H1 (cell line): ENCODE results near the gene ABCD1. TPM values are rescaled to one million over a fixed set of nuclear protein-coding genes. Genes with fewer than 3 reads are reported as not detected.

Experiments used
- CTCF ChIA-PET: fragments of 300-600 bp; sonication (Branson Sonifier 250); formaldehyde crosslinking; loops from one replicate; lab custom pipeline; 2021; ENCODE audit not compliant: partially characterized antibody; lab: Charles Lee
- POLR2A ChIA-PET: fragments of 300-600 bp; sonication (Branson Sonifier 250); formaldehyde crosslinking; loops from one replicate; lab custom pipeline; 2021; ENCODE audit warnings: inconsistent platforms; ENCODE audit not compliant: partially characterized antibody; lab: Charles Lee
- DNase-seq, 2 experiments: peaks; one replicate each; pipeline versions ENCODE4 v3.0.0 to v3.0.0-alpha.2; 2010 to 2022; ENCODE audit warnings: low spot score in 2 of 2, low read depth in 1 of 2, mixed read lengths in 1 of 2
- FAIRE-seq: peaks from 2 replicates; lab custom pipeline; 2011; peaks lifted over from hg19 to GRCh38; lab: Jason Lieb, UNC
- H2AFZ ChIP-seq: 2 replicates; pipeline ENCODE4 v1.8.1; 2012; ENCODE audit warnings: low read length, inconsistent platforms
- H2AK5ac ChIP-seq: 2 replicates; pipeline ENCODE4 v1.6.1; 2013; ENCODE audit warnings: low read depth, low read length
- H2BK120ac ChIP-seq: replicated peaks from 2 replicates; pipeline ENCODE3; 2013; ENCODE audit warnings: low read depth, low read length, inconsistent platforms
- H2BK12ac ChIP-seq: 2 replicates; pipeline ENCODE4 v1.6.1; 2013; ENCODE audit warnings: low read depth, low read length
- H2BK15ac ChIP-seq: 2 replicates; pipeline ENCODE4 v1.6.1; 2013; ENCODE audit warnings: low read length
- H2BK20ac ChIP-seq: 2 replicates; pipeline ENCODE4 v1.6.1; 2013; ENCODE audit warnings: low read length
- H2BK5ac ChIP-seq: 2 replicates; pipeline ENCODE4 v1.6.1; 2013; ENCODE audit warnings: low read depth, low read length
- H3K14ac ChIP-seq: 2 replicates; pipeline ENCODE4 v1.6.1; 2013; ENCODE audit warnings: inconsistent platforms; ENCODE audit not compliant: insufficient read length
- H3K18ac ChIP-seq: 2 replicates; pipeline ENCODE4 v1.6.1; 2013; ENCODE audit warnings: low read length; ENCODE audit errors: extremely low read depth
- H3K23ac ChIP-seq: 2 replicates; pipeline ENCODE4 v1.6.1; 2013; ENCODE audit warnings: inconsistent platforms; ENCODE audit not compliant: insufficient read length
- H3K23me2 ChIP-seq: 2 replicates; pipeline ENCODE4 v1.6.1; 2013; ENCODE audit warnings: low read depth, low read length
- H3K27ac ChIP-seq: 2 replicates; pipeline ENCODE4 v1.6.1; 2011; ENCODE audit warnings: low read depth, low read length, inconsistent platforms
- H3K27me3 ChIP-seq, 4 experiments: replicated peaks in 1 of 4; 1 replicate in 1 of 4; 2 replicates in 3 of 4; pipeline versions ENCODE4 v1.6.1 to v1.8.1; 2011 to 2013; ENCODE audit warnings: low read length in 3 of 4, mild to moderate bottlenecking in 3 of 4, inconsistent platforms in 2 of 4, mixed read lengths in 2 of 4, moderate library complexity in 1 of 4; ENCODE audit not compliant: control insufficient read depth in 3 of 4, insufficient read depth in 3 of 4; ENCODE audit errors: extremely low read depth in 1 of 4
- H3K36me3 ChIP-seq, 4 experiments: 2 replicates each; pipeline versions ENCODE4 v1.6.1 to v1.8.1; 2011 to 2013; ENCODE audit warnings: mild to moderate bottlenecking in 4 of 4, low read length in 3 of 4, moderate library complexity in 2 of 4, control low read depth in 1 of 4, inconsistent platforms in 1 of 4; ENCODE audit not compliant: insufficient read depth in 4 of 4, control insufficient read depth in 2 of 4
- H3K4ac ChIP-seq: replicated peaks from 2 replicates; pipeline ENCODE3; 2013; ENCODE audit warnings: low read length, low read depth, mixed read lengths, inconsistent platforms; ENCODE audit not compliant: insufficient read length
- H3K4me1 ChIP-seq, 4 experiments: replicated peaks in 1 of 4; 1 replicate in 1 of 4; 2 replicates in 3 of 4; pipeline versions ENCODE4 v1.6.1 to v1.8.1; 2011 to 2013; ENCODE audit warnings: low read length in 3 of 4, inconsistent platforms in 2 of 4, mixed read lengths in 1 of 4; ENCODE audit not compliant: insufficient read depth in 4 of 4, control insufficient read depth in 3 of 4
- H3K4me2 ChIP-seq, 2 experiments: 2 replicates each; pipeline versions ENCODE4 v1.6.1 to v1.8.1; 2011 to 2013; ENCODE audit warnings: low read depth in 2 of 2, low read length in 2 of 2, control low read depth in 1 of 2, inconsistent platforms in 1 of 2, mild to moderate bottlenecking in 1 of 2; ENCODE audit not compliant: insufficient read depth in 1 of 2
- H3K4me3 ChIP-seq, 4 experiments: fragments of 200-600, 300-600 bp in 1 of 4; sonication (generic), shearing (Covaris generic), sonication (Bioruptor Twin) in 1 of 4; 2 replicates each; pipeline versions ENCODE4 v1.5.1 to v1.8.1; 2011 to 2016; ENCODE audit warnings: low read length in 4 of 4, low read depth in 3 of 4, control low read depth in 2 of 4, inconsistent platforms in 2 of 4, mild to moderate bottlenecking in 2 of 4, mixed read lengths in 1 of 4, moderate library complexity in 1 of 4; ENCODE audit not compliant: insufficient read depth in 2 of 4; ENCODE audit errors: extremely low read depth in 1 of 4
- H3K56ac ChIP-seq: replicated peaks from 2 replicates; pipeline ENCODE3; 2013; ENCODE audit warnings: low read depth, mild to moderate bottlenecking, mixed read lengths, low read length, inconsistent platforms; ENCODE audit not compliant: insufficient read length
- H3K79me1 ChIP-seq: 2 replicates; pipeline ENCODE4 v1.6.1; 2013; ENCODE audit warnings: low read depth, low read length, control low read depth
- H3K79me2 ChIP-seq, 2 experiments: 2 replicates each; pipeline versions ENCODE4 v1.6.1 to v1.8.1; 2012 to 2013; ENCODE audit warnings: low read length in 2 of 2, mild to moderate bottlenecking in 2 of 2, inconsistent platforms in 1 of 2; ENCODE audit not compliant: insufficient read depth in 2 of 2, control insufficient read depth in 1 of 2
- H3K9ac ChIP-seq, 4 experiments: replicated peaks in 1 of 4; 1 replicate in 1 of 4; 2 replicates in 3 of 4; pipeline versions ENCODE4 v1.6.1 to v1.8.1; 2011 to 2013; ENCODE audit warnings: low read depth in 3 of 4, low read length in 3 of 4, control low read depth in 2 of 4, mild to moderate bottlenecking in 2 of 4, moderate library complexity in 2 of 4, inconsistent platforms in 1 of 4; ENCODE audit errors: extremely low read depth in 1 of 4
- H3K9me3 ChIP-seq, 2 experiments: 2 replicates each; pipeline versions ENCODE4 v1.6.1 to v1.8.1; 2012 to 2013; ENCODE audit warnings: mild to moderate bottlenecking in 2 of 2, moderate library complexity in 2 of 2, control low read depth in 1 of 2, inconsistent platforms in 1 of 2, low read depth in 1 of 2, low read length in 1 of 2, mixed read lengths in 1 of 2; ENCODE audit not compliant: insufficient read depth in 2 of 2
- H4K20me1 ChIP-seq, 2 experiments: replicated peaks in 1 of 2; 2 replicates each; pipeline versions ENCODE3 to v1.8.1; 2011 to 2013; ENCODE audit warnings: inconsistent platforms in 2 of 2, low read length in 2 of 2, mild to moderate bottlenecking in 1 of 2; ENCODE audit not compliant: insufficient read depth in 2 of 2, control insufficient read depth in 1 of 2
- H4K5ac ChIP-seq: 2 replicates; pipeline ENCODE4 v1.6.1; 2013; ENCODE audit warnings: low read length, low read depth, mixed read lengths, inconsistent platforms; ENCODE audit not compliant: insufficient read length
- H4K8ac ChIP-seq: 2 replicates; pipeline ENCODE4 v1.8.0; 2013; ENCODE audit warnings: mild to moderate bottlenecking, moderate library complexity, low read length, inconsistent platforms; ENCODE audit not compliant: insufficient read depth; ENCODE audit errors: extremely low read depth
- H4K91ac ChIP-seq: replicated peaks from 2 replicates; pipeline ENCODE3; 2013; ENCODE audit warnings: low read length, mixed read lengths, inconsistent platforms; ENCODE audit not compliant: insufficient read length
- ATF2 ChIP-seq: IDR thresholded peaks from 2 replicates; pipeline ENCODE4 v1.6.1; 2012; ENCODE audit warnings: low read length, inconsistent platforms
- BCL11A ChIP-seq, 2 experiments: IDR thresholded peaks; one replicate each; pipeline ENCODE4 v1.6.1; 2011; ENCODE audit warnings: low read depth in 2 of 2, low read length in 2 of 2, mild to moderate bottlenecking in 2 of 2
- CEBPB ChIP-seq: IDR thresholded peaks from 2 replicates; pipeline ENCODE4 v1.6.1; 2012; ENCODE audit warnings: low read depth, low read length
- CHD2 ChIP-seq: IDR thresholded peaks from 2 replicates; pipeline ENCODE4 v1.6.1; 2012; ENCODE audit warnings: low read length, improper control_type of control experiment
- E2F6 ChIP-seq: IDR thresholded peaks from 2 replicates; pipeline ENCODE4 v1.6.1; 2012; ENCODE audit warnings: inconsistent platforms
- GABPA ChIP-seq: IDR thresholded peaks from 2 replicates; pipeline ENCODE4 v1.6.1; 2011; ENCODE audit warnings: mild to moderate bottlenecking, low read length, moderate library complexity, borderline replicate concordance; ENCODE audit not compliant: insufficient read depth
- HDAC6 ChIP-seq: IDR thresholded peaks from one replicate; pipeline ENCODE4 v1.7.1; 2012; ENCODE audit warnings: low read depth, mild to moderate bottlenecking, inconsistent platforms, low read length, moderate library complexity
- RXRA ChIP-seq: IDR thresholded peaks from 2 replicates; pipeline ENCODE4 v1.6.1; 2011; ENCODE audit warnings: low read depth, mild to moderate bottlenecking, low read length, moderate library complexity; ENCODE audit not compliant: insufficient read depth
- SIN3A ChIP-seq, 2 experiments: IDR thresholded peaks in 1 of 2; conservative IDR thresholded peaks in 1 of 2; 2 replicates each; pipeline ENCODE4 v1.6.1; 2011 to 2012; ENCODE audit warnings: low read length in 2 of 2, improper control_type of control experiment in 1 of 2, low read depth in 1 of 2, mild to moderate bottlenecking in 1 of 2
- SP2 ChIP-seq: IDR thresholded peaks from 2 replicates; pipeline ENCODE4 v1.6.1; 2012; ENCODE audit warnings: mild to moderate bottlenecking, low read length, inconsistent platforms
- WGBS, 2 experiments: shearing (Covaris generic) in 1 of 2; methylation state at CpG; one replicate each; pipeline versions ENCODE4 v1.1.6 to v1.1.7; 2013 to 2015; ENCODE audit warnings: low lambda C conversion rate in 2 of 2, mixed read lengths in 2 of 2, inconsistent platforms in 1 of 2, low coverage in 1 of 2, missing lambda C conversion rate in 1 of 2; ENCODE audit not compliant: insufficient replicate concordance in 2 of 2, insufficient coverage in 1 of 2, insufficient read length in 1 of 2; ENCODE audit errors: extremely low coverage in 1 of 2, missing lambda C conversion rate in 1 of 2; 5-methylcytosine and 5-hydroxymethylcytosine counted together
- polyA plus RNA-seq, 7 experiments: library from polyadenylated mRNA; depleted of rRNA in 3 of 7; stranded (reverse) in 5 of 7; unstranded in 2 of 7; fragments of >200 nt in 5 of 7; fragments of 200-250 nt in 2 of 7; gene quantifications; 1 replicate in 5 of 7; 2 replicates in 1 of 7; 4 replicates in 1 of 7; pipeline versions ENCODE4 v1.2.1 to v1.2.3, GENCODE V29; 2011 to 2013; ENCODE audit warnings: missing spikeins in 2 of 7, mixed read lengths in 2 of 7
- total RNA-seq: library from RNA; stranded (reverse); fragmentation: NEBNext Ultra II Directional; extraction: Animal tissue kit (Norgen Biotek cat#: 25700); gene quantifications from 2 replicates; pipeline ENCODE4 v1.2.1, GENCODE V29; 2021

ABCD1 gene
- total and polyA plus RNA-seq, 2 of the 8 experiments (the other 6 are each of a cell fraction or from before 2014, with no cell fraction given) = 3.1 to 6.6 TPM

GRCh38 chrX:153736871-153737441 lies 12.3 kb downstream of the ABCD1 start:
- Histone ChIP-seq H2BK5ac (no peak overlapping the region), H2BK12ac (no peak overlapping the region), H3K36me3 (no peaks in the 10 kb centered on the region), H4K5ac (no peak overlapping the region), H4K91ac (no peak overlapping the region), H3K4me3 (no peak overlapping the region), H3K4me2 (no peak overlapping the region), H3K18ac (no peak overlapping the region), H3K4me1 (peaks cover 0 to 4% (median 0%) of the 10 kb centered on the region in 4 experiments; a peak in 3 of 7 replicates), H2BK15ac (no peak overlapping the region), H2AFZ (no peak overlapping the region), H2BK120ac (no peak overlapping the region), H3K79me2 (no peaks in the 10 kb centered on the region), H3K14ac (no peak overlapping the region), H3K23ac (no peak overlapping the region), H3K79me1 (no peaks in the 10 kb centered on the region), H3K56ac (no peak overlapping the region), H4K20me1 (no peaks in the 10 kb centered on the region), H3K4ac (no peak overlapping the region), H3K23me2 (no peaks in the 10 kb centered on the region), H4K8ac (no peak overlapping the region), H2BK20ac (no peak overlapping the region), H3K27ac (no peak overlapping the region), H3K27me3 (no peaks in the 10 kb centered on the region), H2AK5ac (no peak overlapping the region), H3K9me3 (no peaks in the 10 kb centered on the region), H3K9ac (no peak overlapping the region)
- WGBS, 2 experiments = 89% methylated on average over 15 of the region's 15 CpGs; no CpG with 5 or more reads in 1 of the 2 experiments
- DNase-seq (no peak), FAIRE-seq (no peak)
- ChIA-PET POLR2A (interaction anchor here (1.0 kb wide), 1 partner anchor 10 kb away, joined by 5 read pairs; no protein-coding TSS in a partner anchor), CTCF (interaction anchor here (1.0 to 1.6 kb wide), 4 partner anchors 8 to 169 kb away, joined by 3 to 4 read pairs (median 3); no protein-coding TSS in a partner anchor)
- no peak for TF ChIP-seq SIN3A (conservative IDR thresholded peaks at IDR 0.05 in 1 of 2, IDR thresholded peaks at IDR 0.05 in 1 of 2; ENCODE audit: low read depth in 1 of 2, low read length in 2 of 2)
- TF ChIP-seq GABPA = no peak
- TF ChIP-seq BCL11A (IDR thresholded peaks at IDR 0.05; ENCODE audit: low read depth in 2 of 2, low read length in 2 of 2) = no peak
- TF ChIP-seq CHD2 = no peak
- no peak for TF ChIP-seq SP2
- TF ChIP-seq ATF2 = no peak
- no peak for TF ChIP-seq RXRA
- no peak for TF ChIP-seq E2F6
- TF ChIP-seq HDAC6 = no peak
- no peak for TF ChIP-seq CEBPB
